Measurements from ENCODE around the gene DMRTB1.

DNA sequence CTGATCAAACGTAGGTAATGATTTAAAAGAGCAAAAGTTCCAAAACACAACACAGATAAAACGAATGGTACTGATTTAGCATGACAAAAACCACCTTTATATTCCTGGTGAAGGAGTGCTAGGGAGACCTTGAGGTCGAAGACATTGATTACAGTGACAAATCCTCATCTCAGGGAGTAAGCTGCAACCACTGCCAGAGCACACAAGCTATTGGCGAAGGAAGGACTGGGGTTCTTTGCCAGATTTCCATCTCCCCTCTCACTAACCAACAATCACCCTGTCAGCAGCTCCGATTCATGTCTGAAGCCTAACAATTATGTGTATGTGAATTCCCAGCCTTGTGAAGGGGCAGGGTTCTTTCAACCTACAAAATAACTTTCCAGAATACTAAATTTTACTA is 40.2 kb upstream of the DMRTB1 start:
- no peak for TF ChIP-seq U2AF2 (optimal IDR thresholded peaks at IDR 0.05; ENCODE audit: low read depth, low read length)
- TF ChIP-seq SMARCA4 (IDR thresholded peaks at IDR 0.05) = no peak
- TF ChIP-seq GABPA (tag; conservative IDR thresholded peaks at IDR 0.05; ENCODE audit: low read depth) = no peak

All from K562 (cell line).